22Rv1 (cell line): Measurements from ENCODE around the gene GYS2.

Experiments used
- H3K27ac ChIP-seq: fragments of 450-650 bp; 2 replicates; pipeline ENCODE4 v1.5.1; 2017
- ZFX ChIP-seq: fragments of 450-650 bp; IDR thresholded peaks from 2 replicates; pipeline ENCODE4 v1.6.1; 2017; ENCODE audit warnings: antibody characterized with exemption, borderline replicate concordance
- TF ChIP-seq, protein P1 (sequence below): fragments of 450-650 bp; IDR thresholded peaks from 2 replicates; pipeline ENCODE4 v1.5.1; 2017; ENCODE audit warnings: mild to moderate bottlenecking

GYS2 gene

DNA sequence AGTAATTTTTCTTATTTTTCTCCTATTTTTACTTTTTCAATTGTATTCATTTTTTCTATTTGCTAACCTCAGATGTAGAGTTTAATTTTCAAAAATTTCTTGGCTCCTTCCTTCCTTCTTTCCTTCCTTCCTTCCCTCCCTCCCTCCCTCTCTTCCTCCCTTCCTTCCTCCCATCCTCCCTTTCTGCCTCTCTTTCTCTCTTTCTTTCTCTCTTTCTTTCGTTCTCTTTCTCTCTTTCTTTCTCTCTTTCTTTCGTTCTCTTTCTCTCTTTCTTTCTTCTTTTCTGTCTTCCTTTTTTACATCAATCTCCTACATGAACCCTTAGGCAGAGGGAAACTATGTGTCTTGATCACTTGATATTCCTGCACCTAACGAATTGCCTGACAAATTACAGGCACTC lies 12.4 kb upstream of the GYS2 start:
- no peak for TF ChIP-seq ZFX
- TF ChIP-seq, protein P1, sequence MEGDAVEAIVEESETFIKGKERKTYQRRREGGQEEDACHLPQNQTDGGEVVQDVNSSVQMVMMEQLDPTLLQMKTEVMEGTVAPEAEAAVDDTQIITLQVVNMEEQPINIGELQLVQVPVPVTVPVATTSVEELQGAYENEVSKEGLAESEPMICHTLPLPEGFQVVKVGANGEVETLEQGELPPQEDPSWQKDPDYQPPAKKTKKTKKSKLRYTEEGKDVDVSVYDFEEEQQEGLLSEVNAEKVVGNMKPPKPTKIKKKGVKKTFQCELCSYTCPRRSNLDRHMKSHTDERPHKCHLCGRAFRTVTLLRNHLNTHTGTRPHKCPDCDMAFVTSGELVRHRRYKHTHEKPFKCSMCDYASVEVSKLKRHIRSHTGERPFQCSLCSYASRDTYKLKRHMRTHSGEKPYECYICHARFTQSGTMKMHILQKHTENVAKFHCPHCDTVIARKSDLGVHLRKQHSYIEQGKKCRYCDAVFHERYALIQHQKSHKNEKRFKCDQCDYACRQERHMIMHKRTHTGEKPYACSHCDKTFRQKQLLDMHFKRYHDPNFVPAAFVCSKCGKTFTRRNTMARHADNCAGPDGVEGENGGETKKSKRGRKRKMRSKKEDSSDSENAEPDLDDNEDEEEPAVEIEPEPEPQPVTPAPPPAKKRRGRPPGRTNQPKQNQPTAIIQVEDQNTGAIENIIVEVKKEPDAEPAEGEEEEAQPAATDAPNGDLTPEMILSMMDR, result no peak
- H3K27ac ChIP-seq, result no peak overlapping the region

DNA sequence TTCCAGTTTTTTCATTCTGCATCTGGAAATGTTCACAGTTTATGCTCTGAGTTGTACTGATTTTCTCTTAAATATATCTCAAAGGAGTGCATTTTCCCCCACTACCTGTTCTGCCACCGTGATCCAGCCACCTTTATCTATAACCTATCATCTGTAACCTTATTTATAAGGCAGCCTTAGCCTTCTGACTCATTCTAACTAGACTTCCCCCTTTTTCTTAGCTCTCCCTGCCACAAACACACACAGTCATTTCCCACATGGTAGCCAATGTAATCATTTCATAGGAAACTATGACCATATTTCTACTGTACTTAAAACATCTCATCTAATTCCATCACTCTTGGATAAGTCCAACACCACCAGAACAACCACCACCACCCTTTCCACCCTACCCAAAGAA lies 10.8 kb upstream of the GYS2 start:
- H3K27ac ChIP-seq, result no peak overlapping the region
- TF ChIP-seq, protein P1, result no peak
- no peak for TF ChIP-seq ZFX

DNA sequence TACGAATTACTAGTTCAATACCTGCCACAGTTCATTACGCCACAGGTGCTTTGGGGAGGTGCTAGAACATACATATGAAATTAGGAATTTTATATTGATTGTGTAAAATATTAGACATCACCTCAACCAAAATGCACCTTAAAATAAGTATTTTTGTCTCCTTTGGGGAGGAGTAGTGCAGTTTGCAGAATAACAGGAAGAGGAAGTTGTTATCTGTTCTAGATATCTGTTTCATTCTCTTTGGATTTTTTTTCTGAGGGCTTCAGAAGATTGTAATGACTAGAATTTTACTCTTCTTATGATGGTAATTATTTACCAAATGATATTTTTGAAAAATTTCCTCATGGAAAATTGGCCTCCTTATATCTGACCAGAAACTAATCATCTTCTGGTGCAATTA lies 9.9 kb upstream of the GYS2 start:
- H3K27ac ChIP-seq, result no peak overlapping the region

DNA sequence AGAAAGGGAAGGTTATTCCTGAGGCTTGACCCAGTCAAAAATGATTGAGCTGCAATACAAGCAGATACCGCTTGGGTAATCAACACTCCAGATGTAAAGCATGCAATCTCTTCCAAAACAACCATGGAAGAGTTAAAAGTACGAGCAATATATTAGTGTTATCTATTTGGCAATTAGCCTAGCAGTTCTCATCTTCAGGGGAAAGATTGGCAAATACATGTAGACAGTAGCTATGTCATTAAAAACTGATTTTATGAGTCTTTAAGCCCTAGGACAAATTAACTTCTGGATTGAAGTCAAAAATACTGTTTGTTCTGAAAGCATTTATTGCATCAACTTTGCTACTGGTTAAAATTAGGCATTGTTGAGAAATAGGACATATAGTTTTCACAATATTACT lies 9.3 kb upstream of the GYS2 start:
- H3K27ac ChIP-seq, result no peak overlapping the region
- TF ChIP-seq ZFX, result no peak
- TF ChIP-seq, protein P1, result peak; percentile 64

More for the DNA sequence above, 9.9 kb upstream of the GYS2 start:
- no peak for TF ChIP-seq ZFX
- TF ChIP-seq, protein P1, result no peak

DNA sequence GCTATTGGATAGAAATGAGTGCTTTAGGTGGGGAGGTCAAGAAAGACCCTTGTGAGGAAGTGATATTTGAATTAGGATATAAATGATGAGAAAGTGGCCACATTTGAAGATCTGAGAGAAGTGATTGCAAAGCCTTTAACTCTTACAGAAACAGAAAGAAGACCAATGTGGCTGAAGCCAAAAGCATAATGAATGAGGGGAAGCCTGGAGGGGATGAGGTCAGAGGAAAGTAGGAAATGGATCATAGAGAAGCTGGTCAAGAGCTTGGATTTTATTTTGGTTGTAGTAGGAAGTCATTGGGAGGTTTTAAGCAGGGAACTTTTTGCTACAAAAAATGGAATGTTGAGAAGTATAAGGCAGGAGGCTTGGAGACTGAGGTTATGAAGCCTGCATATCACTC lies 3.5 kb upstream of the GYS2 start:
- H3K27ac ChIP-seq, result no peak overlapping the region
- TF ChIP-seq, protein P1, result no peak
- TF ChIP-seq ZFX, result no peak

DNA sequence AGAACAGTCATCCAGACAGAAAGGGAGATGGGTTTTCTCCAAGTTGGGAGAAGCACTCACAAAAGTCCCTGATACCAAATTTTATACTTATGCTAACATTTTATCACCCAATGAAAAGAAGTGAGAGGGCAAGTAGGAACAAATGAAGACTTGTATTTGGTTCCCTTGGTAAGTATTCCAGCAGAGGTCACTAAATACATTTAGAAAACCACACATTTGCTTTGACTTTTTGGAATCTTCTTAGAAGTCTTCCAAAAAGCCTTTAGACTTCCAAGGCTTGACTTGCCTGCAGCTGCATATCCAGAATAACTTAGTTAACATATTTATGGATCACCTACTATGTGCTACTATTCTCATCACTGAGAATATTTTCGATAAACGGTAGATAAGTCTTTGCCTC lies 3.1 kb upstream of the GYS2 start:
- no peak for TF ChIP-seq ZFX
- TF ChIP-seq, protein P1, result peak; percentile 49
- H3K27ac ChIP-seq, result no peak overlapping the region

DNA sequence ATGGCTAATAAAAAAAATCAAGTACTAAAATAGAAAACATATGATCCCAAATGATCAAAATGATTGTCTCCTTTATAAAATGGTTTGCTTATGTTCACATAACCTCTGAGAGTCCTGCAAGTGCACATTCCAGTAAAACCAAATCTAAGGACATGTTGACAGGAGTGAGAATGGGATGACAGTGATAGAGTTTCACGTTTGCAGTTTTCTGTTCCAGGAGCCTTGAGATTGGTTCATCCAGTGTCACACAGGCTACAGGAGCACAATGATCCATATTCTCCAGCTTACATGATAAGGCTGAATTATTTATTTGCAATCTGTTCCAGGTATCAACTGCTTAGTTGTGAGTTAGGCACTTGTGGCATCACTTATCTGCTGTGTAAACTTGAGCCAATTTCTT lies 1.5 kb upstream of the GYS2 start:
- TF ChIP-seq, protein P1, result no peak
- TF ChIP-seq ZFX, result no peak
- H3K27ac ChIP-seq, result no peak overlapping the region
